Measurements from ENCODE around the gene DIDO1. TPM values are rescaled to one million over a fixed set of nuclear protein-coding genes. Genes with fewer than 3 reads are reported as not detected.

DIDO1 gene
- total and polyA plus RNA-seq, 2 of the 13 experiments (the other 11 are each of a cell fraction or from before 2014, with no cell fraction given) = 75.0 to 75.1 TPM

GRCh38 chr20:62900692-62901584, 25.4 kb downstream of the DIDO1 start (continued):
- no peak for TF ChIP-seq CEBPZ (IDR thresholded peaks at IDR 0.05; ENCODE audit: low read length)
- peak; percentile 1; the same call in 1 of the 2 replicates for TF ChIP-seq ZSCAN31 (CRISPR knock-in tag; IDR thresholded peaks at IDR 0.05; ENCODE audit: low read depth)
- no peak for TF ChIP-seq ZNF263 (CRISPR knock-in tag; IDR thresholded peaks at IDR 0.05)
- TF ChIP-seq DBP (CRISPR knock-in tag; IDR thresholded peaks at IDR 0.05; ENCODE audit: not compliant biosample characterization) = peak; percentile 3
- TF ChIP-seq ZC3H4 (CRISPR knock-in tag; IDR thresholded peaks at IDR 0.05; ENCODE audit: borderline replicate concordance) = 0 out of 2 replicates have a peak, but pooled peaks have one; percentile 30

Data from HepG2 (cell line).